Activated T-cell treated with anti-CD3 and anti-CD28 coated beads for 48 hours (primary cell): Measurements from ENCODE around the gene ASTL.
"Not testable (repeated sequence)": the region's sequence is repeated elsewhere in the genome, so short reads cannot be mapped to it uniquely, and the experiment has no call there.

ENCODE experiments used
- DNase-seq: peaks from one replicate; pipeline ENCODE4 v3.0.0-alpha.2; 2020; ENCODE audit warnings: low read depth

ASTL gene

GRCh38 chr2:96098900-96099590 lies 39.3 kb downstream of the ASTL start:
- DNase-seq, result no peak

- no peak for DNase-seq
Measured at GRCh38 chr2:96097951-96098823, 40.1 kb downstream of the ASTL start.

GRCh38 chr2:96097441-96097840 lies 40.9 kb downstream of the ASTL start:
- no peak for DNase-seq

GRCh38 chr2:96095116-96095636 lies 43.1 kb downstream of the ASTL start:
- no peak for DNase-seq

- DNase-seq, result no peak
Measured at GRCh38 chr2:96093528-96093927, 44.8 kb downstream of the ASTL start.

GRCh38 chr2:96092951-96093350 lies 45.4 kb downstream of the ASTL start:
- DNase-seq, result no peak

GRCh38 chr2:96092573-96092877 lies 45.8 kb downstream of the ASTL start:
- no peak for DNase-seq

- DNase-seq, result no peak
Measured at GRCh38 chr2:96091711-96092572, 46.4 kb downstream of the ASTL start.

GRCh38 chr2:96091141-96091710 lies 47.1 kb downstream of the ASTL start:
- DNase-seq, result no peak

- no peak for DNase-seq
Measured at GRCh38 chr2:96090196-96090926, 47.9 kb downstream of the ASTL start.

GRCh38 chr2:96089356-96090195 lies 48.7 kb downstream of the ASTL start:
- DNase-seq, result no peak

- no peak for DNase-seq
Measured at GRCh38 chr2:96088340-96089335, 49.7 kb downstream of the ASTL start.

- no peak for DNase-seq
Measured at GRCh38 chr2:96087130-96087529, 51.2 kb downstream of the ASTL start.

GRCh38 chr2:96085541-96086355 lies 52.6 kb downstream of the ASTL start:
- no peak for DNase-seq

- not testable (repeated sequence) for DNase-seq
Measured at GRCh38 chr2:96084858-96085518, 53.3 kb downstream of the ASTL start.

- no peak for DNase-seq
Measured at GRCh38 chr2:96083989-96084857, 54.1 kb downstream of the ASTL start.
